NCI-H1105 treated with DMSO at 0.1 percent for 48 hours (cell line): ENCODE results near the gene SOS2.

Experiments
- DNase-seq: peaks from one replicate; lab custom pipeline; 2025; lab: John Stamatoyannopoulos, UW

SOS2 gene

DNA sequence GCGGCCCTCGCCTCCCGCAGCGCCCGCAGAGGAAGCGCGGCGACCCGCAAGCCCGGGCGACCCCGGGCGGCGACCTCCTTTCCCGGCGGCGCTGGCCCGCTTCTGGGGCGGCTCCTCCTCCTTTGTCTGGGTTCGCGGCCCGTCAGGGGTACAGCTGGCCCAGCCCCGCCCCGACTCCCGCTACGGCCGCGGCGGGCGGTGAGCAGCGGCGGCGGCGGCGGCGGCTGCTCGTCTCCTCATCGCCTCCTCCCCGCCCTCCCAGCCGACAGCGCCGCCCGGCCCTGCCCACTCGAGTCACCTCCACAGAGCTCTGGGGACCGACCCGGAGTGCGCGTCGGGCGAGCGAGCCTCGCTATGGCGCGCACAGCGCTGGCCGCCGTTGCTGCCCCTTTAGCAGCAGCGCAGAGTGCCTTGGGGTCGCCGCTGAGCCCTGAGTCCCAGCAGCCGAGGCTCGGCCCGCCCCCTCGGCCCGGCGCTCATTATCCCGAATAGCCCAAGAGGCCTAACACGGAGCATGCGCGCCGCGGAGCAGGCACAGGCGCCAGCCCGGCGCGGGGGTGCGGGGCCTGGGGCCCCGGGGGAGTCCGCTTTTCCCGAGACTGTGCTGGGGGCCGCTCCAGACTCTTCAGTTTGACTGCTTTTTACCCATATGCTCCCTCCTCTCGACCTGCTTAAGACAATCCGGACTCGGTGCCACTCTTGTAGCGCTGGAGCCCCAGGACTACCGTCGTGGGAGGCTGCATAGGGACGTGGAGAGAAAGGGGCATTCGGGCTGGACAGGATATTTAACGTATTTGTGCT is at the start of gene SOS2:
Gene SOS2, minus strand, starts transcription at position 104 of the 801 bp plus-strand sequence. CDS start 295 bp downstream, outside the sequence.
- DNase-seq = peak; percentile 88

DNA sequence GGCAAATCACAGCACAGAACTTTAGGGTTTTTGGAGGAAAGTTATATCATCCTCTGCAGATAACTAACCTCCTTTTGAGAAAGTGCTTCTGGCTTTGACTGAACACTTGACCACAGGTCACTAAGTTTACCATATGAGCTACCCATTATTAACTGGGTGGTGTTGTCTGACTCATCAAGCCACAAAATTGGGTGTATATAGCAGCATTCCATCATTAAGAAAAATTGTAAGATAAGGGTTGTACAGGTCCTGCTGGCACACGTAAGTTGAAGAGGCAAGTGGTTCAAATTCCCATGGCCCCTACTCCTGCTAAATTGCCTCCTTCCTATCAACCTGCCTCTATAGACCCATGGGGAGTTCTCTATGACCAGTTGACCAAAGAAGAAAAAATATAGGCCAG is 41.1 kb upstream of the SOS2 start:
- no peak for DNase-seq

GRCh38 chr14:50270932-50271331 is 39.6 kb upstream of the SOS2 start:
- DNase-seq = no peak

DNA sequence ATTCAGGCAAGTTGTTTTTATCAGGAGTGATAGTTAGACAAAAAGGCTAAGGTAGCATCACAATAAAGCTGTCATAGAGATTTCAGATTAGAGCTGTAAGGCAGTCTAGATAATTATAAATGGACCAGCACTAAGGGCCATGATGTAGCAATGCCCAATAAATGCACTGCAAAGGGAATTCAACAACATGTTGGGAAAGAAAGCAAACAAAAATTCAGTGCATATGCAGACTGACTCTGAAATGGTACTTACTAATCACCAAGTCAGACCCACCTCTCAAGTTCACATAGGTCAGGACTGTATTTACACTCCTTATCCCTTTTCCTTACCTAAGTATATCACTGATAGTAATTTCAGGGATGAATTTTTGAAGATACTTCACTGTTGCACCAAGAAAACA is 33.7 kb upstream of the SOS2 start:
- no peak for DNase-seq

DNA sequence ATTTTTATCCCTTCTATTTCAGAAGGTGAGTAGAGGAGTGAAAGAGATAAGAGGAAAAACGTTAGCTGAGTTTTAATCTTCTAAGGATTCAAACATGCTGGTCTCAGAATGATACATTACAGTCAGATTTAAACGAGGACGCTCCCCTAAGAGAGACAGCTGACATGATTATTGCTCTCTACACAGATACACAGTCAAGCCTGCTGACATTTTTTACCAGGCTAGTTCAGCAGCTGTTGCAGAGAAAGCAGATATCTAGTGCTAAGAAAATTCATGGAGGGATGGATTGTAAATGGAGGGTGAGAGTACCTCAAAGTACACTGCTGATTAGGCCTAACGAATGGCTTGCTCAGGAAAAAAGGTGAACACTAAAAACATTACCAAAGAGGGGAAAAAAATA is 31.9 kb upstream of the SOS2 start:
- no peak for DNase-seq

- no peak for DNase-seq
These were observed 31.5 kb upstream of the SOS2 start for GRCh38 chr14:50262865-50263264.

DNA sequence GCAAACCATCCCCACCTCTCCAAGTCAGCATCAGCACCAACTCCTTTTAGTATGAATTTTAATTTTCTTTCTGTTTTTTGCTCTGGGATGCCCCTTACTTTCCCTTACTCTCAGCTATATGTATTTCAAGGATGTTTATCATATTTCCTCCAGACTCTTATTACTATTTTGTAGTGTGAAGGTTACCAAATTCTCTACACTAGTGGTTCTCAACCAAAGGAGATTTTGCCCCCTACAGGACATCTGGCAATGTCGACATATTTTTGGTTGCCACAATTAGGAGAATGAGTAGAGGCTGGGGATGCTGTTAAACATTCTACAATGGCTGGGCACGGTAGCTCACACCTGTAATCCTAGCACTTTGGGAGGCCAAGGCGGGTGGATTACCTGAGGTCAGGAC is 29.1 kb upstream of the SOS2 start:
- no peak for DNase-seq

GRCh38 chr14:50260072-50260471 is 28.7 kb upstream of the SOS2 start:
- no peak for DNase-seq

DNA sequence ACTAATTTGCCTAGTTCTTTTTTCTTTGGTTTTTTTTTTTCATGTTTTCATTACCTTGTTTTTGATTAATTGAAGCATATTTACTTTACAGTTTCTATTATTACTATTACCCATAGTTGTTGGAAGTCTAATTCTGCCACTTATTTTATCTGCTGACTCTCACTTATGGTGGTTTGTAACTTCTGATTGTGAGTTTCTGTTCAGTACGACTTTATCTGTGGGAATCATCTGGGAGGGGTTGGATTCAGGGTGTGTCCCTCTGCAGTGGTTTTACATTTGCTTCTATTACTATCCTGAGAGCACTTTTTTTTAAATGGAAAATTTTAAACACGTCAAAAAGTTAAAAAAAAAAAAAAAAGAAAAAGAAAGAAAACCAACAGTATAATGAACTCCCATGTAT is 26.4 kb upstream of the SOS2 start:
- DNase-seq = no peak

GRCh38 chr14:50254248-50254647 is 22.9 kb upstream of the SOS2 start:
- DNase-seq = no peak

- DNase-seq = no peak
These were observed 17.9 kb upstream of the SOS2 start for GRCh38 chr14:50249136-50249775.

DNA sequence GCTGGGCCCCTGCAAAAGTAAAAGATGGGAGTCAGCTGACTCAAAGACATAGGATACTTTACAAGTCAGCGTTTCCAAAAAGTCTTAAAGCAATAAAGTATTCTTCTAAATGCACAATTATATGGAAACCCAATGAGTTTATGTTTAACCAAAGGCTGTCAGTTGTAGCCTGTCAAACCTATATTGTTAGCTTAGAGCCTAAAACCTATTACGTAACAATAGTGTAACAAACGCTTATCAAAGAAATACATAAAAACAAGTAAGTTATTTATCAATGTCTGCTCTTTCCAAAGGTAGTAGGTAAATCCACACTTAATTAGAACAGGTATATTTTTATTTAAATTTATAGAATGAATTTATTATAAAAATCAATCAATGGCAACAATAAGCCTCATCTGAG is 15.9 kb upstream of the SOS2 start:
- DNase-seq = no peak

DNA sequence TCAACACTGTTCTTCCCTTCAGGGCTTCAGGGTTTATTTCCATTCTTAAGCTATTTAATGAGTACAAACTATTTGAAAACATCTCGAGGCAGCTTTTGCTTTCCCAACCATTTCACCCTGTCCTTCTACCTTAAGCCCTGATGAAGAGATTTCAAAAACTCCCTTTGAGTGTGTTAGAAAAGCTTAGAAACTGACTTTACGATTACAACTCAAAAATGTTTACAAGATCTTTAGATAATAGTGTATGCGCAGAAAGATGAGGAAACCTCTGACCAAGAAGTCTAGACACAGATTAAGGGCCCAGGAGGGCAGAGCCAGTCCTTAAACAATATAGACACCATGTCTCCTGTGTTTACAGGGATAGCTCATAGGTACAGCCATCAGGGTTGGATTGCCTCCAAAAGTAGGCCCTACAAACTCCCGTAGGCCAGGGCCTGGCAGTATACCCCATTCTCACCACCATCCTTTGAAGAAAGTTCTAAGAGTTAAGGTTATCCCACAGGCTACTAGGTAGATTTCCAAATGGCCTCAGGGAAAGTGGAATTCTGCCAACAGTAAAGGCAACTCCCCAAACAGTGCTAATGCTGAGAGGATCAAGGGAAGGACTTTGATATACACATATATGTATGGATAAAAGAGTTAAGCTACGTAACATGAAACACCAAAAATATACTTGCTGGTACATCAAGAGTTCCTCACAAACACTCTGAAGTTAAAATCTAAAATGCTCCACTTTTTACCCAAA is 11.4 kb upstream of the SOS2 start:
- DNase-seq = no peak

DNA sequence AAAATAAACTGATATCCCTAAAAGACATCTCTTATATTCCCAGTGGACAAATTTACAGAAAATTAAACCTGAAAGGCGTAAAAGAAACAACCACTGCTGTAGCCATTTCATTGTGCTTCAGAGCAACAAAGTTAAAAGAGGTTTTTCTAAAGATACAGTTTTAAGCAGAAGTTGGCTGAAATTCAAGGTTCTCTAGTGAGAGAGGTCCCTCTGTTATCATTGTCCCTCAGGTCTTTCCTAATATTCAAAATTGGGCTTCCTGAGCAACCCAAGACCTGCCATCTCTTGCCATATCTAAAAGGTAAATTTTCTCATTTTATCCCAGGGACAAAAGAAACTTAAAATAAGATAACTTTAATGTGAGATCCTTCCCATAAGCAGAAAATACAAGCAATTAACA is 10.7 kb upstream of the SOS2 start:
- DNase-seq = no peak

DNA sequence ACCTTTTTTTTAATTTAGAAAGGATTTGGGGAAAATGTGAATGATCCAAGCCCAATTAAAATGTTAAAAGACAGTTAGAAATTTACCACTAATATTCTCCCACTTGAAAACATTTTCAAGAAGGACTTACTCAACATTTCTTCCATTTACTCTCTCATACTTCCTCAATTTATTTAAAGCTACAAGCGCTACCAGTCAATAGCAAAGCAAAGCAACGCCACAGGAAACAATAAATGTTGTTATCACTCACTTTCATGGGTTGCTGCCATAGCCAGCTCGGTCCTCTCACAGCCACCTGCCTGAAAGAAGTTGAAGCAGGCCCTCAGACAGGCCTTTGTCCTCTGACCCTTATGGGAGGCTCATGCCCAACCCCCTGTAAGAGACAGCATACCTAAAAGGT is 6.0 kb upstream of the SOS2 start:
- DNase-seq = no peak

- no peak for DNase-seq
These were observed 2.5 kb upstream of the SOS2 start for GRCh38 chr14:50233951-50234250.

GRCh38 chr14:50233166-50233950 is 2.0 kb upstream of the SOS2 start:
- no peak for DNase-seq

DNA sequence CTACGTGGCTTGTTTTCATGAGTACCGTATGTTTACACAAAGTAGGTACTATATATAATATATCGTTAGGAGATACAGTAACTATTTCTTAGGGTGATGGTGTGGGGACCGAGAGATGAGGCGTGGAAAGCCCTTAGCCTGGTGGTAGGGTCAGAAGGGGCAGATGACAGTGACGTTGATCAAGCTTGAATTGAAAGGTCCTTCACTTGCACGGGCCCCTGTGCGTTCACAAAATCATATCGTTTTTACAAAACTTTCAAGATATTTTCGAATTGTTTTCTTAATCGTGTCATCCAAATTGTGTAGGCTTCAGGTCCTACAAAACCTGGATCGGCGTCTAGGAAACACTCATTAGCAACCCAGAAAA is 881 bp upstream of the SOS2 start:
- no peak for DNase-seq

GRCh38 chr14:50230701-50231474 is 490 bp downstream of the SOS2 start:
- DNase-seq = peak; percentile 46

GRCh38 chr14:50230401-50230700 is 1.0 kb downstream of the SOS2 start:
- no peak for DNase-seq

DNA sequence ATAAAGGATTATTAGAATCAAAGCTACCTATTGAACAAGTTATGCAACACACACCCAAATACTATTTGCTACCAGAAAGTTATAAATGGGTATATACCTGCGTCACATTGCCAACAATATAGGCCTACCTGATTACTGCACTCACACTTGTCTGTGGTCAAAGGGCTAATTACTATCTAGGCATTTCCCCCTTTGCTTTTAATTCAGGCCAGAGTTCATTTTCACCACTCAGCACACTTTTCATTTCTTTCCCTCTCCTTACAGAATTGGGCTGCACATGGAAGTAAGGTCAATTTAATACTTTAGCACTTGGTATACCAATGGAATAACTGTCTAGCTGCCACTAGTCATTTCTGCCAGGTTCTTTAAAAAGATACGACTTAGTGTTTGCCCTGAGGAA is 1.7 kb downstream of the SOS2 start:
- no peak for DNase-seq

- DNase-seq = no peak
These were observed 3.1 kb downstream of the SOS2 start for GRCh38 chr14:50228313-50228712.
